T-cell (primary cell): ENCODE results near the gene CHGA. TPM values are rescaled to one million over a fixed set of nuclear protein-coding genes. Genes with fewer than 3 reads are reported as not detected.

Source experiments
- ATAC-seq, 4 experiments: fragments of 200-7000 bp in 3 of 4; fragments of 150-1000 bp in 1 of 4; cut with Tn5 transposase; replicated peaks in 1 of 4; 1 replicate in 3 of 4; 2 replicates in 1 of 4; pipeline ENCODE4 v1.10.0; 2021; ENCODE audit warnings: moderate library complexity in 3 of 4, mild to moderate bottlenecking in 2 of 4, moderate number of reproducible peaks in 1 of 4
- CTCF ChIA-PET, 2 donors: fragments of 300-600 bp; sonication (Branson Sonifier 250); formaldehyde crosslinking; loops; one replicate each; lab custom pipeline; 2022; ENCODE audit warnings: antibody characterized with exemption in 2 of 2; lab: Charles Lee
- POLR2A ChIA-PET, 2 donors: fragments of 300-600 bp; sonication (Branson Sonifier 250); formaldehyde crosslinking; loops; one replicate each; lab custom pipeline; 2022; ENCODE audit warnings: antibody characterized with exemption in 2 of 2; lab: Charles Lee
- DNase-seq, 35 experiments: peaks; one replicate each; pipeline versions ENCODE4 v3.0.0 to v3.0.0-alpha.2; 2013 to 2023
- H3K27ac ChIP-seq: one replicate; pipeline ENCODE4 v1.5.1; 2013; ENCODE audit warnings: low read length
- H3K27me3 ChIP-seq, 2 experiments: replicated peaks in 1 of 2; 1 replicate in 1 of 2; 2 replicates in 1 of 2; pipeline versions ENCODE4 v1.6.1 to v1.7.0; 2013; ENCODE audit warnings: low read length in 1 of 2, mixed read lengths in 1 of 2; ENCODE audit not compliant: control insufficient read depth in 2 of 2, insufficient read depth in 2 of 2; ENCODE audit errors: extremely low read depth in 1 of 2
- H3K36me3 ChIP-seq, 2 donors: 1 replicate in 1 of 2; 2 replicates in 1 of 2; pipeline versions ENCODE4 v1.6.1 to v1.7.0; 2013; ENCODE audit warnings: low read length in 1 of 2; ENCODE audit not compliant: control insufficient read depth in 2 of 2, insufficient read depth in 1 of 2; ENCODE audit errors: extremely low read depth in 1 of 2
- H3K4me1 ChIP-seq, 2 experiments: 1 replicate in 1 of 2; 2 replicates in 1 of 2; pipeline versions ENCODE4 v1.6.1 to v1.7.0; 2013; ENCODE audit warnings: low read length in 2 of 2, mixed read lengths in 1 of 2; ENCODE audit not compliant: insufficient read depth in 2 of 2, control insufficient read depth in 1 of 2; ENCODE audit errors: extremely low read depth in 1 of 2
- H3K4me3 ChIP-seq, 2 donors: 1 replicate in 1 of 2; 2 replicates in 1 of 2; pipeline versions ENCODE4 v1.5.1 to v1.7.0; 2013; ENCODE audit warnings: mild to moderate bottlenecking in 2 of 2, low read length in 1 of 2, moderate library complexity in 1 of 2; ENCODE audit not compliant: control insufficient read depth in 1 of 2; ENCODE audit errors: extremely low read depth in 1 of 2
- H3K9me3 ChIP-seq: 2 replicates; pipeline ENCODE4 v1.7.0; 2013
- H3K27ac Mint-ChIP-seq, 2 donors: one replicate each; pipeline ENCODE4 v1.8.0; 2020 to 2021; ENCODE audit warnings: mild to moderate bottlenecking in 2 of 2, mixed read lengths in 2 of 2
- H3K27me3 Mint-ChIP-seq, 2 donors: one replicate each; pipeline ENCODE4 v1.8.0; 2021 to 2022; ENCODE audit warnings: mixed read lengths in 2 of 2
- H3K36me3 Mint-ChIP-seq: one replicate; pipeline ENCODE4 v1.8.0; 2021; ENCODE audit warnings: mixed read lengths
- H3K4me1 Mint-ChIP-seq, 3 donors: one replicate each; pipeline ENCODE4 v1.8.0; 2020 to 2022; ENCODE audit warnings: mixed read lengths in 3 of 3, mild to moderate bottlenecking in 1 of 3
- H3K4me3 Mint-ChIP-seq, 3 donors: one replicate each; pipeline ENCODE4 v1.8.0; 2020 to 2022; ENCODE audit warnings: mild to moderate bottlenecking in 3 of 3, mixed read lengths in 3 of 3, moderate library complexity in 3 of 3
- H3K9me3 Mint-ChIP-seq, 3 donors: one replicate each; pipeline ENCODE4 v1.8.0; 2020 to 2022; ENCODE audit warnings: mixed read lengths in 3 of 3
- WGBS: methylation state at CpG from one replicate; pipeline ENCODE4 v1.1.5; 2013; ENCODE audit warnings: missing lambda C conversion rate; ENCODE audit not compliant: insufficient coverage; 5-methylcytosine and 5-hydroxymethylcytosine counted together
- total RNA-seq, 35 experiments: library from RNA in 6 of 35; stranded (reverse) in 6 of 35; fragments of 120-200 nt in 1 of 35; gene quantifications; one replicate each; pipeline versions ENCODE4 v1.2.1 to v1.2.4 and lab custom pipeline; 2013 to 2026

The CHGA gene
- total RNA-seq, 5 donors from 2014 or later (not counting 1 experiment from before 2014, with no cell fraction given) = 0.18 TPM; not detected in 4

GRCh38 chr14:92902726-92903125 lies 20.2 kb upstream of the CHGA start:
- DNase-seq = no peak
- peak overlapping the region in 1 of 3 donors; percentile 61 for H3K4me3 Mint-ChIP-seq
- no peaks in the 10 kb centered on the region for H3K36me3 ChIP-seq
- no peak overlapping the region for H3K27ac ChIP-seq
- no peak overlapping the region for H3K4me3 ChIP-seq
- ChIA-PET CTCF (no interaction called here), POLR2A (interaction anchor here in 1 of 2 donors (0.6 kb wide), 1 partner anchor 31 kb away, joined by 3 read pairs; no protein-coding TSS in a partner anchor)
- H3K27me3 Mint-ChIP-seq = peaks cover 7 to 8% of the 10 kb centered on the region in 2 donors
- no peak for ATAC-seq
- H3K4me1 ChIP-seq = peaks cover 0 to 35% of the 10 kb centered on the region in 2 experiments
- WGBS = 25% methylated on average over 8 of the region's 17 CpGs
- peaks cover 24 to 44% (median 30%) of the 10 kb centered on the region in 3 donors for H3K4me1 Mint-ChIP-seq
- no peaks in the 10 kb centered on the region for H3K9me3 Mint-ChIP-seq
- H3K36me3 Mint-ChIP-seq = no peaks in the 10 kb centered on the region
- H3K27me3 ChIP-seq = peaks cover 0 to 59% of the 10 kb centered on the region in 2 experiments
- H3K9me3 ChIP-seq = no peaks in the 10 kb centered on the region
- H3K27ac Mint-ChIP-seq = peak overlapping the region; percentile 3 to 29

GRCh38 chr14:92903359-92903758 lies 19.6 kb upstream of the CHGA start:
- Histone ChIP-seq H3K9me3 (no peaks in the 10 kb centered on the region), H3K4me3 (no peak overlapping the region), H3K36me3 (no peaks in the 10 kb centered on the region), H3K4me1 (peaks cover 0 to 29% of the 10 kb centered on the region in 2 experiments), H3K27me3 (peaks cover 0 to 54% of the 10 kb centered on the region in 2 experiments), H3K27ac (no peak overlapping the region)
- ChIA-PET CTCF (no interaction called here), POLR2A (no interaction called here)
- H3K4me3 Mint-ChIP-seq = peak overlapping the region in 1 of 3 donors; percentile 61
- peaks cover under 1 to 8% of the 10 kb centered on the region in 2 donors for H3K27me3 Mint-ChIP-seq
- WGBS = 21% methylated on average over 5 of the region's 6 CpGs
- no peaks in the 10 kb centered on the region for H3K9me3 Mint-ChIP-seq
- DNase-seq (no peak), ATAC-seq (peak; percentile 43 to 62 (median 52))
- H3K4me1 Mint-ChIP-seq = peaks cover 18 to 37% (median 24%) of the 10 kb centered on the region in 3 donors
- H3K36me3 Mint-ChIP-seq = no peaks in the 10 kb centered on the region
- H3K27ac Mint-ChIP-seq = peak overlapping the region; percentile 23 to 39

- DNase-seq (no peak), ATAC-seq (no peak)
- Histone ChIP-seq H3K27me3 (peaks cover 0 to 42% of the 10 kb centered on the region in 2 experiments), H3K27ac (no peak overlapping the region), H3K4me1 (peaks cover 0 to 23% of the 10 kb centered on the region in 2 experiments), H3K9me3 (no peaks in the 10 kb centered on the region), H3K36me3 (no peaks in the 10 kb centered on the region), H3K4me3 (no peak overlapping the region)
- ChIA-PET POLR2A (no interaction called here), CTCF (no interaction called here)
- Mint-ChIP-seq H3K27ac (no peak overlapping the region), H3K4me3 (no peak overlapping the region), H3K36me3 (no peaks in the 10 kb centered on the region), H3K9me3 (no peaks in the 10 kb centered on the region), H3K27me3 (peaks cover 6 to 9% of the 10 kb centered on the region in 2 donors), H3K4me1 (peaks cover 17 to 30% (median 19%) of the 10 kb centered on the region in 3 donors)
- 90% methylated on average over 5 of the region's 8 CpGs for WGBS
Observed at GRCh38 chr14:92905667-92906066, 17.3 kb upstream of the CHGA start.

- ChIA-PET POLR2A (no interaction called here), CTCF (no interaction called here)
- ATAC-seq (no peak), DNase-seq (no peak)
- Histone ChIP-seq H3K27me3 (peaks cover 0 to 36% of the 10 kb centered on the region in 2 experiments), H3K9me3 (no peaks in the 10 kb centered on the region), H3K36me3 (no peaks in the 10 kb centered on the region), H3K4me3 (no peak overlapping the region), H3K4me1 (peaks cover 0 to 23% of the 10 kb centered on the region in 2 experiments), H3K27ac (no peak overlapping the region)
- H3K36me3 Mint-ChIP-seq = no peaks in the 10 kb centered on the region
- 85% methylated on average over 4 of the region's 6 CpGs for WGBS
- H3K4me1 Mint-ChIP-seq = peaks cover 17 to 30% (median 19%) of the 10 kb centered on the region in 3 donors
- peaks cover 6 to 9% of the 10 kb centered on the region in 2 donors for H3K27me3 Mint-ChIP-seq
- H3K4me3 Mint-ChIP-seq = no peak overlapping the region
- no peak overlapping the region for H3K27ac Mint-ChIP-seq
- no peaks in the 10 kb centered on the region for H3K9me3 Mint-ChIP-seq
Observed at GRCh38 chr14:92906420-92906819, 16.5 kb upstream of the CHGA start.

GRCh38 chr14:92906823-92907222 lies 16.1 kb upstream of the CHGA start:
- H3K27ac Mint-ChIP-seq = no peak overlapping the region
- no peaks in the 10 kb centered on the region for H3K9me3 Mint-ChIP-seq
- H3K4me3 Mint-ChIP-seq = no peak overlapping the region
- no peak overlapping the region for H3K27ac ChIP-seq
- no peaks in the 10 kb centered on the region for H3K36me3 ChIP-seq
- no peak for ATAC-seq
- ChIA-PET CTCF (no interaction called here), POLR2A (no interaction called here)
- no peaks in the 10 kb centered on the region for H3K9me3 ChIP-seq
- peaks cover 6 to 9% of the 10 kb centered on the region in 2 donors for H3K27me3 Mint-ChIP-seq
- no peaks in the 10 kb centered on the region for H3K36me3 Mint-ChIP-seq
- 56% methylated on average over 6 of the region's 6 CpGs for WGBS
- peaks cover 0 to 23% of the 10 kb centered on the region in 2 experiments for H3K4me1 ChIP-seq
- H3K4me1 Mint-ChIP-seq = peaks cover 17 to 30% (median 19%) of the 10 kb centered on the region in 3 donors
- H3K27me3 ChIP-seq = peaks cover 0 to 35% of the 10 kb centered on the region in 2 experiments
- DNase-seq = no peak
- H3K4me3 ChIP-seq = no peak overlapping the region

GRCh38 chr14:92907316-92907911 lies 15.5 kb upstream of the CHGA start:
- POLR2A ChIA-PET = no interaction called here
- no peaks in the 10 kb centered on the region for H3K9me3 Mint-ChIP-seq
- WGBS = no CpG with 5 or more reads among the region's 6 CpGs

More at GRCh38 chr14:92907316-92907911, 15.5 kb upstream of the CHGA start:
- Histone ChIP-seq H3K27ac (no peak overlapping the region), H3K4me3 (no peak overlapping the region), H3K4me1 (peaks cover 0 to 19% of the 10 kb centered on the region in 2 experiments), H3K27me3 (peaks cover 0 to 30% of the 10 kb centered on the region in 2 experiments), H3K9me3 (no peaks in the 10 kb centered on the region), H3K36me3 (no peaks in the 10 kb centered on the region)
- no peak overlapping the region for H3K4me3 Mint-ChIP-seq
- no peaks in the 10 kb centered on the region for H3K36me3 Mint-ChIP-seq
- CTCF ChIA-PET = no interaction called here
- ATAC-seq (no peak), DNase-seq (no peak)
- peaks cover 15 to 26% (median 18%) of the 10 kb centered on the region in 3 donors for H3K4me1 Mint-ChIP-seq
- H3K27ac Mint-ChIP-seq = no peak overlapping the region
- peaks cover 6 to 9% of the 10 kb centered on the region in 2 donors for H3K27me3 Mint-ChIP-seq
